OCI-LY1 (cell line): ENCODE measurements around the gene BICD2.

ENCODE experiments used
- EZH2 ChIP-seq: fragments of 200-600 bp; sonication (generic), shearing (Covaris generic); IDR thresholded peaks from 2 replicates; pipeline ENCODE4 v1.8.0; 2017; ENCODE audit warnings: borderline replicate concordance, mixed run types, mild to moderate bottlenecking, antibody characterized with exemption, low read length, moderate library complexity, mixed read lengths
- TF ChIP-seq, protein P1 (sequence below): fragments of 200-600 bp; sonication (generic), shearing (Covaris generic); IDR thresholded peaks from 2 replicates; pipeline ENCODE4 v1.5.1; 2017; ENCODE audit warnings: mild to moderate bottlenecking, antibody characterized with exemption, low read length, moderate library complexity, mixed read lengths

DNA sequence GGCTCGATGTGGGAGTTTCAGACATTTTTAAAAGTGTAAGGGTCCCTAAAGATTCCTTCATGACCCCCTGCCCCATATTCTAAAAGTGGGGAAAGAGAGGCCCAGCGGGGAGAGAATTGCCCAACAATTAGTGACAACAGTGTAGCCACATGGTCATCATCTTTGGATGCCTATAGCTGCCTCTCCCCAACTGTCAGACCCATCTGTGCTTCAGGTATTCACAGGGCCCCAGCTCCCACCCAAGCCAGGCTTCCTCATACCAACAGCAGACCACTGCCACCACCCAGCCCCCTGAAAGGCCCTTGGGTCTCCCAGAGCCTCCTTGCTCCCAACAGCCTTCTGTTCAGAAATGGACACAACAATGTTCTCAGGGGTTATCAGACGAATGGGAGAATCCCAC is 4.1 kb downstream of the BICD2 start:
- TF ChIP-seq EZH2 = no peak
- TF ChIP-seq, protein P1, sequence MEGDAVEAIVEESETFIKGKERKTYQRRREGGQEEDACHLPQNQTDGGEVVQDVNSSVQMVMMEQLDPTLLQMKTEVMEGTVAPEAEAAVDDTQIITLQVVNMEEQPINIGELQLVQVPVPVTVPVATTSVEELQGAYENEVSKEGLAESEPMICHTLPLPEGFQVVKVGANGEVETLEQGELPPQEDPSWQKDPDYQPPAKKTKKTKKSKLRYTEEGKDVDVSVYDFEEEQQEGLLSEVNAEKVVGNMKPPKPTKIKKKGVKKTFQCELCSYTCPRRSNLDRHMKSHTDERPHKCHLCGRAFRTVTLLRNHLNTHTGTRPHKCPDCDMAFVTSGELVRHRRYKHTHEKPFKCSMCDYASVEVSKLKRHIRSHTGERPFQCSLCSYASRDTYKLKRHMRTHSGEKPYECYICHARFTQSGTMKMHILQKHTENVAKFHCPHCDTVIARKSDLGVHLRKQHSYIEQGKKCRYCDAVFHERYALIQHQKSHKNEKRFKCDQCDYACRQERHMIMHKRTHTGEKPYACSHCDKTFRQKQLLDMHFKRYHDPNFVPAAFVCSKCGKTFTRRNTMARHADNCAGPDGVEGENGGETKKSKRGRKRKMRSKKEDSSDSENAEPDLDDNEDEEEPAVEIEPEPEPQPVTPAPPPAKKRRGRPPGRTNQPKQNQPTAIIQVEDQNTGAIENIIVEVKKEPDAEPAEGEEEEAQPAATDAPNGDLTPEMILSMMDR = no peak
